ENCODE results near the gene CFAP20DC.
"Not testable (repeated sequence)": the region's sequence is repeated elsewhere in the genome, so short reads cannot be mapped to it uniquely, and the experiment has no call there.

The CFAP20DC gene

GRCh38 chr3:58874795-58875194, 175.0 kb downstream of the CFAP20DC start:
- in situ Hi-C loops (cut with HindIII; ENCODE audit: low sequenced_read_pairs) = no loop called here

GRCh38 chr3:58874248-58874741, 175.5 kb downstream of the CFAP20DC start:
- in situ Hi-C loops (cut with HindIII; ENCODE audit: low sequenced_read_pairs) = no loop called here

DNA sequence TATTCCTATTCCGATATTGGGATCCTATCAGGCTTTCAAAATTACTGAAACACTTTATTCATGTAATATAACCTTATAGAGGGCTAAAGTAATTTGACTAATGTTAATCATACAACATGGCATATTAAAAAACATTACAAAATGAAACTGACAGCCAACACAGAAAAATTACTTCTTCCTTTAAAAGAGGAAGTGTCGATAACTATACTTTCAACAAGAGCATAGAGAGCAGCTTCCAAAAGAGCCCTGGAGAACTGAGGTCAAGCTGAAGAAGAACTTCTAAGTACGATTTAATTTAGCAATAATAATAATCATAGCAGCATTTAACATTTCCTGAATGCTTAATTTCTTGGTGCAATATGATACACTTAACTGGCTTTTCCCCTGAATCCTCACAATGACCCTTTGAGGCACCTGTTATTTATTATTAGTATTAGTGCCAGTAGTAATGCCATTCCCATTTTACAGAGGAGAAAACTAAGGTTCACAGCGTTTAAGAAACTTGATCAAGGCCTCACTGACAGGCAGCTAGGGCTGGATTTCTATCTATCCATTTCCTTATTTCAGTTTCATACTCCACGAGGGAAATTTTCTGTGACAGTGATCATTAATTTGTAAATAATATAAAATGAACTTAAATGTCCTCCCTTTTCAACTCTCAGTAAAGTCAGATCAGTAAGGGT, 181.6 kb downstream of the CFAP20DC start:
- in situ Hi-C loops (cut with HindIII; ENCODE audit: low sequenced_read_pairs) = no loop called here

DNA sequence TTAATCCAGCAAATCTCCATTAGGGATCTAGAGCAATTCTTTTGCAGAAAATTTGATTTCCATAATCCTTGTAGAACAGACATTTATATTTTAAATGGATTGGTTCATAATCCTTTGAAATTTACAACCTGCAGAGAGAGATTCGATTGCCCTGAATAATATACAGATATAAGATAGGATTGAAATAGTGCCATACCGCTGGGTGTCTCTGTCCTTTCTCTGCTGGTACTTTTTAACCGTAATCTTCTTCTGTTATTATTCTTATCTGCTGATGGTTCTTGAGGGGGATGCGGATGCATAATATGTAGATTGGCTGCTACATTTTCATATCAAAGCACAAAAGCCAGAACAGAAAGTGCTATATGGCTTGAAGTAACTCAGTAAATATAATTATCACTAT, 182.2 kb downstream of the CFAP20DC start:
- in situ Hi-C loops (cut with HindIII; ENCODE audit: low sequenced_read_pairs) = no loop called here

- in situ Hi-C loops (cut with HindIII; ENCODE audit: low sequenced_read_pairs) = no loop called here
Measured at GRCh38 chr3:58866079-58866478, 183.7 kb downstream of the CFAP20DC start.

- in situ Hi-C loops (cut with HindIII; ENCODE audit: low sequenced_read_pairs) = no loop called here
Measured at GRCh38 chr3:58864480-58864879, 185.3 kb downstream of the CFAP20DC start.

DNA sequence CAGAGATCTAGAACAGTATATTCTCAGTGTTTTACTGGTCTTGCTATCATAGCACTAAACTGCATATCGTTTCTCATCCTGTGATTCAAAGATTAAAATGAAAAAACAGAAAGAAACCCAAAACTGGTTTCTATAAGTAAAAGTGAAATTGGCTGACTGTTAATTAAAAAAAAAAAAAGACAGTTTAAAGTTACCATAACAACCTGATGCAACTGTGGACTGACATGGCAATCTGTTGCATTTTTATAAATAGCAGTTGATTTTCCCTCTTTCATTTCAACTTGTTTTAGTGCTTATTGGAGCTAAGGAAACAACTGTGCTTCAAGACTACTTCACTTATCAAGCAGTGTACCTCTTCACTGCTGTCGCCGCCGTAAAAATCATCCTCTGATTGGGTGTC, 186.6 kb downstream of the CFAP20DC start:
- in situ Hi-C loops (cut with HindIII; ENCODE audit: low sequenced_read_pairs) = no loop called here

GRCh38 chr3:58861551-58861950, 188.3 kb downstream of the CFAP20DC start:
- in situ Hi-C loops (cut with HindIII; ENCODE audit: low sequenced_read_pairs) = no loop called here

DNA sequence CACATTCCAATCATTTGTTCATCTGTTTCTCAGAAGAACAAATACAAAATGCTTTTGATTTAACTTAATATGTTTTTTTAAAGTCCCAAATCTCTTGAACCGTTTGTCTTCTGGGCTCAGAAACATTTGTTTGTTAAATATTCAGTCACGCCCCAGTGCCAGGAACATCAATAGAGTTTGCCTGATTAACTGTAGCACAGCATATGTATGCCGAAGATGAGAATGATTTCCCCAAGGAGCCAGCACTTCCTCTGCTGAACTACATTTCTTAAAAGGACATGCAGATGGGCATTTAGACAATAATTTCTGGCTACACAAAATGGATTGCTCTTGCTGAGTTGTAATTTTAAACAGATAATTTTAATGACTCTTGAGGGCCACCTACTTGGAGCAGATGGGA, 191.7 kb downstream of the CFAP20DC start:
- in situ Hi-C loops (cut with HindIII; ENCODE audit: low sequenced_read_pairs) = no loop called here

DNA sequence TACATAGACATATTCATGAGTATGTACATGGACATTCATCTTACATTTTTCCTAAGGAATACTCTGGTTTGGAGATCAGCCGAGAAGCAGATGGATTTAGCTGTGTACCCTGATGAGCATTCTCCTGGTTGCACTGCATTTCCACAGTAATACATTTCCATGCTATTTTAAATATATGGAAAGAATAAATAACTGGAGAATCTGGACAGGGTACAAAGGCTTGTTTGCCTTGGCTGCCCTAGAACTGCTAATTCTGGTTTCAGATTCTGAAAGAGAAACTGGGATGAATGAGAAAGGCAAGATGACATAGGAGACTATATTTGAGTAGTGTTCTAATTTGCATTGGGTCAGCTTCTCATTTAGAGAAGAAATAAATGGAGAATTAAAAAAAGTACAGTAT, 192.4 kb downstream of the CFAP20DC start:
- in situ Hi-C loops (cut with HindIII; ENCODE audit: low sequenced_read_pairs) = no loop called here

GRCh38 chr3:58848826-58849225, 201.0 kb downstream of the CFAP20DC start:
- in situ Hi-C loops (cut with HindIII; ENCODE audit: low sequenced_read_pairs) = no loop called here

DNA sequence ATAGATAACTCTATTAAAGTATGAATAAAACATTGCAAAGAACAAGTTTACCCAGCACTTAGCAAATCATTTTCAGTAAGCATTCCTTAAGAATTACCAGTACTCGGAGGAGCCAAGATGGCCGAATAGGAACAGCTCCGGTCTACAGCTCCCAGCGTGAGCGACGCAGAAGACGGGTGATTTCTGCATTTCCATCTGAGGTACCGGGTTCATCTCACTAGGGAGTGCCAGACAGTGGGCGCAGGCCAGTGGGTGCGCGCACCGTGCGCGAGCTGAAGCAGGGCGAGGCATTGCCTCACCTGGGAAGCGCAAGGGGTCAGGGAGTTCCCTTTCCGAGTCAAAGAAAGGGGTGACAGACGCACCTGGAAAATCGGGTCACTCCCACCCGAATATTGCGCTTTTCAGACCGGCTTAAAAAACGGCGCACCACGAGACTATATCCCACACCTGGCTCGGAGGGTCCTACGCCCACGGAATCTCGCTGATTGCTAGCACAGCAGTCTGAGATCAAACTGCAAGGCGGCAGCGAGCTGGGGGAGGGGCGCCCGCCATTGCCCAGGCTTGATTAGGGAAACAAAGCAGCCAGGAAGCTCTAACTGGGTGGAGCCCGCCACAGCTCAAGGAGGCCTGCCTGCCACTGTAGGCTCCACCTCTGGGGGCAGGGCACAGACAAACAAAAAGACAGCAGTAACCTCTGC, 207.6 kb downstream of the CFAP20DC start:
- in situ Hi-C loops (cut with HindIII; ENCODE audit: low sequenced_read_pairs) = not testable (repeated sequence)

- in situ Hi-C loops (cut with HindIII; ENCODE audit: low sequenced_read_pairs) = no loop called here
Measured at GRCh38 chr3:58840949-58841348, 208.9 kb downstream of the CFAP20DC start.

DNA sequence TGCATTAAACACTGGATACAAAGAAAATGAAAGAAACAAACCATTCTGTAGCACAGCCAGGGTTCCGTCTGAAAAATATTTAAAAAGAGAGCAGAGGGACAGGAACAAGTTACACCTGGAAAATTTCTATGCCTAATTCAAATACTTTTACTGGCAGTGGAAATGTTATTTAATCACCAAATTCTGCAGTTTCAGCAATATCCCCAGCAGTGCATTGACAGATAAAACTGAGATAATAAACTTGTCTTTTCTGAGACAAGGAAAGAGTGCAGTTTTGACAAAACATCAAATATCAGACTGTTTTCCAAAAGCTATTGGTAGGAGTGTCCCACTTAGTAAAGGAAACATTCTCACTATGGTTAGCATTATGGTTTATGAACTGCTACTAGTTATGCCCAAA, 209.9 kb downstream of the CFAP20DC start:
- in situ Hi-C loops (cut with HindIII; ENCODE audit: low sequenced_read_pairs) = no loop called here

DNA sequence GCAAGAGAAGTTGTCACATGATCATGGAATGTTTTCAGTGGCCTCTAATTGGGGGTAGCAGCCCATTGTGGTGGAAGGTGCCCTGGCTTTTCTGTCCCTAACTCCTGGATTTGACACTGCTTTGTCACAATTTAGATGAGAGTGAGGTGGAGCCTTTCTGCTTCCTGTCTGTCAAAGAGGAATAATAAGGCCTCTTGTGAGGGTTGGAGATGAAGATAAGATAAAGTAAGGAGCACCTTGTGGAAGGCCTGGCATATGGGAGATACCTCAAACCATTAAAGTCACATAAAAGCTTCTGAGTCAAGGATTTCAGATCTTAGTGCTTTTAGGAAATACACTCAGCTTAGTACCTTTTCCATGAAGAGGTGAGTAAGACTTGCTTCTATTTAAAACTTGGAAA, 210.6 kb downstream of the CFAP20DC start:
- in situ Hi-C loops (cut with HindIII; ENCODE audit: low sequenced_read_pairs) = no loop called here

DNA sequence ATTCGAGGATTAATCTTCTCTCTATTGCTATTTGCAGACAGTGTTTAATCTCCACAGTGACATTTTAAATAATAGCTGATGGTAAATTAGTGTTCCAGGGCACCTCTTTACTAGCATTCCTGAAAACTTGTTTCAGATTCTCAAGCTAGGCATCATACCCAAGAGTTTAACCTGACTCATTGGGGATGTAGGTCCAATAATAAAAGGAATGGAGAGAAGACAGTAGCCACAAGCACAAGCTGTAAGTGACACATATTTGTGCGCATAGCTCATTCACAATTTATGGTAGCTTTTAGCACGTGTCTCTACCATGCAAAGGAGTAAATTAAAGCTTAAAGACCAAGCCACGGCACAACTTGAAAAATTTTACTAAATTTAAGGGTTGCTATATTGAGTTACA, 212.0 kb downstream of the CFAP20DC start:
- in situ Hi-C loops (cut with HindIII; ENCODE audit: low sequenced_read_pairs) = no loop called here

DNA sequence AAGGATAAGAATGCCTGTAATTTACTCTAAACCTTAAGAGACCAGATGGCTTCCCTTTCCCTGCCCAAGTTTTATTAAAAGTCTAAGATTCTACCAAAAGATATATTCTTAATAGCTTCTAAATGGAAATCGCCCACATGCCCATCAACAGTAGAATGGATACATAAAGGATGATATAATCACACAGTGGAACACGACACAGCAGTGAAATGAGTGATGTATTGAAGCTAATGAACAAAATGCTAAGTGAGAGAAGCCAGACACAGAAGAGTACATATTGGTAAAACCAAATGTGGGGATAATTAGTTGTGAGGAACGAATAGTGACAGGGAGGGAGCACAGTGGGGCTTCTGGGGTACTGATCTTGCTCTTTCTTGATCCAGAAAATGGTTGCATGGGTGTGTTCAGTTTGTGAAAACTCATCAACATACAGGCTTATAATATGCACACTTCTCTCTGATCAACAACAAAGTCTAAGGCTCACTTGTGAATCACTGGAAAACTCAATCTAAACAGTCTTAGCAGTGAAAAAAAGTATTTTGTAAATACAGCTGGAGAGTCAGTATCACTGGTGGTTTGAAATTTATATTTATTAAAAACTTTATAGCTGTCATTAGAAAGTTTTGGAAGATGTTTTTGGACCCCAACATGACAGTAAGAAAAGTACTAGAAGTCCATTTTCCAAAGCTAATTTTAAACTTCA, 212.5 kb downstream of the CFAP20DC start:
- in situ Hi-C loops (cut with HindIII; ENCODE audit: low sequenced_read_pairs) = no loop called here

DNA sequence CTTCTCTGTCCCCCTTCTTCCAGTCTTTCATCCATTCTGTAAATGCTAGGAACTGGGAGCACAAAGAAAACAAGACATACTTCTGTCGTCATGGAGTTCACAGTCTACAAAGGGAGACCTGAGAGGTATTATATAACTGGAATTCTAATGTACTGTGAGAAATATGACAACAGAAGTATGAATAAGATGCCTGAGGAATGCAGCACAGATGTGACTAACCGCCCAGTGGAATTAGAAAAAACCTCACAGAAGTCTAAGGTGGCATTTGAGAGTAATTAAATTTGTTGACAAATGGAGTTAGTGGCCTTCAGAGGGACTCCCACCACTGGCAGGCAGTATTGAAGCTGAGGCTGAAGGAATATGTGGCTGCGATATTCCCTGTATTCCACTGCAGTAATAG, 214.7 kb downstream of the CFAP20DC start:
- in situ Hi-C loops (cut with HindIII; ENCODE audit: low sequenced_read_pairs) = no loop called here

DNA sequence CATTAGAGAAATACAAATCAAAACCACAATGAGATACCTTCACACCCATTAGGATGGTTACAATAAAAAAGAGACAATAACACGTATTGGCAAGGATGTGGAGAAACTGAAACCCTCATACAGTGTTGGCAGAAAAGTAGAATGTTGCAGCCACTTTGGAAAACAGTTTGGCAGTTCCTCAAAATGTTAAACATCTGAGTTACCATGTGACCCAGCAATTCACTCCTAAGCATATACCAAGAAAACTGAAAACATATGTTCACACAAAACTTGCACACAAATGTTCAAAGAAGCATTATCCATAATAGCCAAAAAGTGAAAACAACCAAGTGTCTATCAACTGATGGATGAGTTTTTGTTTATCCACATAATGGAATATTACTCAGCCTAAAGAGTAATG, 216.3 kb downstream of the CFAP20DC start:
- in situ Hi-C loops (cut with HindIII; ENCODE audit: low sequenced_read_pairs) = no loop called here

- in situ Hi-C loops (cut with HindIII; ENCODE audit: low sequenced_read_pairs) = no loop called here
Measured at GRCh38 chr3:58829321-58830000, 220.4 kb downstream of the CFAP20DC start.

GRCh38 chr3:58824777-58825176, 225.0 kb downstream of the CFAP20DC start:
- in situ Hi-C loops (cut with HindIII; ENCODE audit: low sequenced_read_pairs) = no loop called here

All from DLD1 (cell line).